H1 (cell line): Measurements from ENCODE around the gene ADSS2. TPM values are rescaled to one million over a fixed set of nuclear protein-coding genes. Genes with fewer than 3 reads are reported as not detected.

Experiments used
- CTCF ChIA-PET: fragments of 300-600 bp; sonication (Branson Sonifier 250); formaldehyde crosslinking; loops from one replicate; lab custom pipeline; 2021; ENCODE audit not compliant: partially characterized antibody; lab: Charles Lee
- POLR2A ChIA-PET: fragments of 300-600 bp; sonication (Branson Sonifier 250); formaldehyde crosslinking; loops from one replicate; lab custom pipeline; 2021; ENCODE audit warnings: inconsistent platforms; ENCODE audit not compliant: partially characterized antibody; lab: Charles Lee
- DNase-seq, 2 experiments: peaks; one replicate each; pipeline versions ENCODE4 v3.0.0 to v3.0.0-alpha.2; 2010 to 2022; ENCODE audit warnings: low spot score in 2 of 2, low read depth in 1 of 2, mixed read lengths in 1 of 2
- FAIRE-seq: peaks from 2 replicates; lab custom pipeline; 2011; peaks lifted over from hg19 to GRCh38; lab: Jason Lieb, UNC
- H2AFZ ChIP-seq: 2 replicates; pipeline ENCODE4 v1.8.1; 2012; ENCODE audit warnings: low read length, inconsistent platforms
- H2AK5ac ChIP-seq: 2 replicates; pipeline ENCODE4 v1.6.1; 2013; ENCODE audit warnings: low read depth, low read length
- H2BK120ac ChIP-seq: replicated peaks from 2 replicates; pipeline ENCODE3; 2013; ENCODE audit warnings: low read depth, low read length, inconsistent platforms
- H2BK12ac ChIP-seq: 2 replicates; pipeline ENCODE4 v1.6.1; 2013; ENCODE audit warnings: low read depth, low read length
- H2BK15ac ChIP-seq: 2 replicates; pipeline ENCODE4 v1.6.1; 2013; ENCODE audit warnings: low read length
- H2BK20ac ChIP-seq: 2 replicates; pipeline ENCODE4 v1.6.1; 2013; ENCODE audit warnings: low read length
- H2BK5ac ChIP-seq: 2 replicates; pipeline ENCODE4 v1.6.1; 2013; ENCODE audit warnings: low read depth, low read length
- H3K14ac ChIP-seq: 2 replicates; pipeline ENCODE4 v1.6.1; 2013; ENCODE audit warnings: inconsistent platforms; ENCODE audit not compliant: insufficient read length
- H3K18ac ChIP-seq: 2 replicates; pipeline ENCODE4 v1.6.1; 2013; ENCODE audit warnings: low read length; ENCODE audit errors: extremely low read depth
- H3K23ac ChIP-seq: 2 replicates; pipeline ENCODE4 v1.6.1; 2013; ENCODE audit warnings: inconsistent platforms; ENCODE audit not compliant: insufficient read length
- H3K23me2 ChIP-seq: 2 replicates; pipeline ENCODE4 v1.6.1; 2013; ENCODE audit warnings: low read depth, low read length
- H3K27ac ChIP-seq: 2 replicates; pipeline ENCODE4 v1.6.1; 2011; ENCODE audit warnings: low read depth, low read length, inconsistent platforms
- H3K27me3 ChIP-seq, 4 experiments: replicated peaks in 1 of 4; 1 replicate in 1 of 4; 2 replicates in 3 of 4; pipeline versions ENCODE4 v1.6.1 to v1.8.1; 2011 to 2013; ENCODE audit warnings: low read length in 3 of 4, mild to moderate bottlenecking in 3 of 4, inconsistent platforms in 2 of 4, mixed read lengths in 2 of 4, moderate library complexity in 1 of 4; ENCODE audit not compliant: control insufficient read depth in 3 of 4, insufficient read depth in 3 of 4; ENCODE audit errors: extremely low read depth in 1 of 4
- H3K36me3 ChIP-seq, 4 experiments: 2 replicates each; pipeline versions ENCODE4 v1.6.1 to v1.8.1; 2011 to 2013; ENCODE audit warnings: mild to moderate bottlenecking in 4 of 4, low read length in 3 of 4, moderate library complexity in 2 of 4, control low read depth in 1 of 4, inconsistent platforms in 1 of 4; ENCODE audit not compliant: insufficient read depth in 4 of 4, control insufficient read depth in 2 of 4
- H3K4ac ChIP-seq: replicated peaks from 2 replicates; pipeline ENCODE3; 2013; ENCODE audit warnings: low read length, low read depth, mixed read lengths, inconsistent platforms; ENCODE audit not compliant: insufficient read length
- H3K4me1 ChIP-seq, 4 experiments: replicated peaks in 1 of 4; 1 replicate in 1 of 4; 2 replicates in 3 of 4; pipeline versions ENCODE4 v1.6.1 to v1.8.1; 2011 to 2013; ENCODE audit warnings: low read length in 3 of 4, inconsistent platforms in 2 of 4, mixed read lengths in 1 of 4; ENCODE audit not compliant: insufficient read depth in 4 of 4, control insufficient read depth in 3 of 4
- H3K4me2 ChIP-seq, 2 experiments: 2 replicates each; pipeline versions ENCODE4 v1.6.1 to v1.8.1; 2011 to 2013; ENCODE audit warnings: low read depth in 2 of 2, low read length in 2 of 2, control low read depth in 1 of 2, inconsistent platforms in 1 of 2, mild to moderate bottlenecking in 1 of 2; ENCODE audit not compliant: insufficient read depth in 1 of 2
- H3K4me3 ChIP-seq, 4 experiments: fragments of 200-600, 300-600 bp in 1 of 4; sonication (generic), shearing (Covaris generic), sonication (Bioruptor Twin) in 1 of 4; 2 replicates each; pipeline versions ENCODE4 v1.5.1 to v1.8.1; 2011 to 2016; ENCODE audit warnings: low read length in 4 of 4, low read depth in 3 of 4, control low read depth in 2 of 4, inconsistent platforms in 2 of 4, mild to moderate bottlenecking in 2 of 4, mixed read lengths in 1 of 4, moderate library complexity in 1 of 4; ENCODE audit not compliant: insufficient read depth in 2 of 4; ENCODE audit errors: extremely low read depth in 1 of 4
- H3K56ac ChIP-seq: replicated peaks from 2 replicates; pipeline ENCODE3; 2013; ENCODE audit warnings: low read depth, mild to moderate bottlenecking, mixed read lengths, low read length, inconsistent platforms; ENCODE audit not compliant: insufficient read length
- H3K79me1 ChIP-seq: 2 replicates; pipeline ENCODE4 v1.6.1; 2013; ENCODE audit warnings: low read depth, low read length, control low read depth
- H3K79me2 ChIP-seq, 2 experiments: 2 replicates each; pipeline versions ENCODE4 v1.6.1 to v1.8.1; 2012 to 2013; ENCODE audit warnings: low read length in 2 of 2, mild to moderate bottlenecking in 2 of 2, inconsistent platforms in 1 of 2; ENCODE audit not compliant: insufficient read depth in 2 of 2, control insufficient read depth in 1 of 2
- H3K9ac ChIP-seq, 4 experiments: replicated peaks in 1 of 4; 1 replicate in 1 of 4; 2 replicates in 3 of 4; pipeline versions ENCODE4 v1.6.1 to v1.8.1; 2011 to 2013; ENCODE audit warnings: low read depth in 3 of 4, low read length in 3 of 4, control low read depth in 2 of 4, mild to moderate bottlenecking in 2 of 4, moderate library complexity in 2 of 4, inconsistent platforms in 1 of 4; ENCODE audit errors: extremely low read depth in 1 of 4
- H3K9me3 ChIP-seq, 2 experiments: 2 replicates each; pipeline versions ENCODE4 v1.6.1 to v1.8.1; 2012 to 2013; ENCODE audit warnings: mild to moderate bottlenecking in 2 of 2, moderate library complexity in 2 of 2, control low read depth in 1 of 2, inconsistent platforms in 1 of 2, low read depth in 1 of 2, low read length in 1 of 2, mixed read lengths in 1 of 2; ENCODE audit not compliant: insufficient read depth in 2 of 2
- H4K20me1 ChIP-seq, 2 experiments: replicated peaks in 1 of 2; 2 replicates each; pipeline versions ENCODE3 to v1.8.1; 2011 to 2013; ENCODE audit warnings: inconsistent platforms in 2 of 2, low read length in 2 of 2, mild to moderate bottlenecking in 1 of 2; ENCODE audit not compliant: insufficient read depth in 2 of 2, control insufficient read depth in 1 of 2
- H4K5ac ChIP-seq: 2 replicates; pipeline ENCODE4 v1.6.1; 2013; ENCODE audit warnings: low read length, low read depth, mixed read lengths, inconsistent platforms; ENCODE audit not compliant: insufficient read length
- H4K8ac ChIP-seq: 2 replicates; pipeline ENCODE4 v1.8.0; 2013; ENCODE audit warnings: mild to moderate bottlenecking, moderate library complexity, low read length, inconsistent platforms; ENCODE audit not compliant: insufficient read depth; ENCODE audit errors: extremely low read depth
- H4K91ac ChIP-seq: replicated peaks from 2 replicates; pipeline ENCODE3; 2013; ENCODE audit warnings: low read length, mixed read lengths, inconsistent platforms; ENCODE audit not compliant: insufficient read length
- CREB1 ChIP-seq: IDR thresholded peaks from 2 replicates; pipeline ENCODE4 v1.6.1; 2012; ENCODE audit warnings: inconsistent platforms
- FOSL1 ChIP-seq: IDR thresholded peaks from 2 replicates; pipeline ENCODE4 v1.6.1; 2011; ENCODE audit warnings: mild to moderate bottlenecking, low read depth, low read length, moderate library complexity; ENCODE audit not compliant: insufficient read depth
- TAF7 ChIP-seq: optimal IDR thresholded peaks from 2 replicates; pipeline ENCODE3; 2011; ENCODE audit warnings: low read depth, mild to moderate bottlenecking, inconsistent platforms, low read length, moderate library complexity, borderline replicate concordance
- YY1 ChIP-seq: IDR thresholded peaks from 2 replicates; pipeline ENCODE4 v1.6.1; 2011; ENCODE audit warnings: low read depth, mild to moderate bottlenecking, low read length
- WGBS, 2 experiments: shearing (Covaris generic) in 1 of 2; methylation state at CpG; one replicate each; pipeline versions ENCODE4 v1.1.6 to v1.1.7; 2013 to 2015; ENCODE audit warnings: low lambda C conversion rate in 2 of 2, mixed read lengths in 2 of 2, inconsistent platforms in 1 of 2, low coverage in 1 of 2, missing lambda C conversion rate in 1 of 2; ENCODE audit not compliant: insufficient replicate concordance in 2 of 2, insufficient coverage in 1 of 2, insufficient read length in 1 of 2; ENCODE audit errors: extremely low coverage in 1 of 2, missing lambda C conversion rate in 1 of 2; 5-methylcytosine and 5-hydroxymethylcytosine counted together
- polyA plus RNA-seq, 7 experiments: library from polyadenylated mRNA; depleted of rRNA in 3 of 7; stranded (reverse) in 5 of 7; unstranded in 2 of 7; fragments of >200 nt in 5 of 7; fragments of 200-250 nt in 2 of 7; gene quantifications; 1 replicate in 5 of 7; 2 replicates in 1 of 7; 4 replicates in 1 of 7; pipeline versions ENCODE4 v1.2.1 to v1.2.3, GENCODE V29; 2011 to 2013; ENCODE audit warnings: missing spikeins in 2 of 7, mixed read lengths in 2 of 7
- total RNA-seq: library from RNA; stranded (reverse); fragmentation: NEBNext Ultra II Directional; extraction: Animal tissue kit (Norgen Biotek cat#: 25700); gene quantifications from 2 replicates; pipeline ENCODE4 v1.2.1, GENCODE V29; 2021

Gene ADSS2
- total and polyA plus RNA-seq, 2 of the 8 experiments (the other 6 are each of a cell fraction or from before 2014, with no cell fraction given): 29.8 to 108 TPM

DNA sequence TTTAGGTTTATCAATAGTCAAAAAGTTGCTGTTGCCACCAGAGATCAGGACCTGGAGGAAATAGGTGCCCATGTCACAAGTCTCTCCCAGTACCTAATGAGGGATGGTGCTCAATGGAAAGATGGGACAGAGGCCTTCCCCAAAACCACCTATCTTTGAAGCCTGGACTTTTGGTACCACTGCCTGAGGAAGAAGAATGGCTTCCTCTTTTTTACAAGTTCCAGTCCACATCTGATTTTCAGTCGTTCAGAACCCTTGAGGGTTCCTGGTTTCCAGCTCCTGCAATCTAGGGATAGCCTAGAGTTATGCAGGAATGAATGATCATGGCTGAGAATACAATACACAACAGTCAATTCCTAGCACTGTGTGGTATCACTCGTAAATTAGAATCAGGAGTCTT is 15.0 kb upstream of the ADSS2 start:
- H4K8ac ChIP-seq: no peak overlapping the region
- no peak overlapping the region for H3K18ac ChIP-seq
- FAIRE-seq (no peak), DNase-seq (no peak)
- no peaks in the 10 kb centered on the region for H3K36me3 ChIP-seq
- no peak overlapping the region for H2AFZ ChIP-seq
- H3K4ac ChIP-seq: no peak overlapping the region
- no peak overlapping the region for H3K4me2 ChIP-seq
- ChIA-PET CTCF (no interaction called here), POLR2A (no interaction called here)
- no peaks in the 10 kb centered on the region for H4K20me1 ChIP-seq
- H3K79me1 ChIP-seq: no peaks in the 10 kb centered on the region
- H2BK120ac ChIP-seq: no peak overlapping the region
- no peak overlapping the region for H3K27ac ChIP-seq
- H3K23ac ChIP-seq: no peak overlapping the region
- H2BK15ac ChIP-seq: no peak overlapping the region
- no peak overlapping the region for H3K4me3 ChIP-seq
- TF ChIP-seq FOSL1: no peak
- no peak for TF ChIP-seq TAF7
- TF ChIP-seq YY1: no peak
- no peak for TF ChIP-seq CREB1
- H3K9me3 ChIP-seq: no peaks in the 10 kb centered on the region
- no peaks in the 10 kb centered on the region for H3K27me3 ChIP-seq
- H3K56ac ChIP-seq: no peak overlapping the region
- no peak overlapping the region for H4K5ac ChIP-seq
- H3K14ac ChIP-seq: no peak overlapping the region
- no peaks in the 10 kb centered on the region for H3K23me2 ChIP-seq
- no peak overlapping the region for H2BK5ac ChIP-seq
- no peak overlapping the region for H3K9ac ChIP-seq
- no peak overlapping the region for H2BK20ac ChIP-seq
- H3K79me2 ChIP-seq: no peaks in the 10 kb centered on the region
- no peaks in the 10 kb centered on the region; a peak in 1 of 7 replicates for H3K4me1 ChIP-seq
- H2BK12ac ChIP-seq: no peak overlapping the region
- no peak overlapping the region for H4K91ac ChIP-seq
- H2AK5ac ChIP-seq: no peak overlapping the region
- WGBS, 2 experiments: 79% methylated on average over 2 of the region's 2 CpGs; no CpG with 5 or more reads in 1 of the 2 experiments
